H1 (cell line): ENCODE data around the gene ADD1. TPM values are rescaled to one million over a fixed set of nuclear protein-coding genes. Genes with fewer than 3 reads are reported as not detected.

Experiments used
- BACH1 ChIP-seq: IDR thresholded peaks from 2 replicates; pipeline ENCODE4 v1.6.1; 2012; ENCODE audit warnings: low read length, improper control_type of control experiment
- CHD2 ChIP-seq: IDR thresholded peaks from 2 replicates; pipeline ENCODE4 v1.6.1; 2012; ENCODE audit warnings: low read length, improper control_type of control experiment
- FOSL1 ChIP-seq: IDR thresholded peaks from 2 replicates; pipeline ENCODE4 v1.6.1; 2011; ENCODE audit warnings: mild to moderate bottlenecking, low read depth, low read length, moderate library complexity; ENCODE audit not compliant: insufficient read depth
- NRF1 ChIP-seq: IDR thresholded peaks from 2 replicates; pipeline ENCODE4 v1.6.1; 2011; ENCODE audit warnings: mild to moderate bottlenecking, low read depth, low read length, improper control_type of control experiment
- TAF1 ChIP-seq: IDR thresholded peaks from 2 replicates; pipeline ENCODE4 v1.6.1; 2011; ENCODE audit warnings: mild to moderate bottlenecking, low read depth, low read length
- TAF7 ChIP-seq: optimal IDR thresholded peaks from 2 replicates; pipeline ENCODE3; 2011; ENCODE audit warnings: low read depth, mild to moderate bottlenecking, inconsistent platforms, low read length, moderate library complexity, borderline replicate concordance
- YY1 ChIP-seq: IDR thresholded peaks from 2 replicates; pipeline ENCODE4 v1.6.1; 2011; ENCODE audit warnings: low read depth, mild to moderate bottlenecking, low read length
- polyA plus RNA-seq, 7 experiments: library from polyadenylated mRNA; depleted of rRNA in 3 of 7; stranded (reverse) in 5 of 7; unstranded in 2 of 7; fragments of >200 nt in 5 of 7; fragments of 200-250 nt in 2 of 7; gene quantifications; 1 replicate in 5 of 7; 2 replicates in 1 of 7; 4 replicates in 1 of 7; pipeline versions ENCODE4 v1.2.1 to v1.2.3, GENCODE V29; 2011 to 2013; ENCODE audit warnings: missing spikeins in 2 of 7, mixed read lengths in 2 of 7
- total RNA-seq: library from RNA; stranded (reverse); fragmentation: NEBNext Ultra II Directional; extraction: Animal tissue kit (Norgen Biotek cat#: 25700); gene quantifications from 2 replicates; pipeline ENCODE4 v1.2.1, GENCODE V29; 2021
- TF ChIP-seq, protein P1 (sequence below): fragments of 300-600 bp; sonication (generic); IDR thresholded peaks from 2 replicates; pipeline ENCODE4 v1.7.1; 2012; ENCODE audit warnings: low read length, moderate library complexity, mild to moderate bottlenecking, inconsistent platforms; ENCODE audit not compliant: insufficient replicate concordance
- TF ChIP-seq, protein P2 (sequence below): IDR thresholded peaks from 2 replicates; pipeline ENCODE4 v1.6.1; 2011; ENCODE audit warnings: low read length, improper control_type of control experiment

Gene ADD1
- total and polyA plus RNA-seq, 2 of the 8 experiments (the other 6 are each of a cell fraction or from before 2014, with no cell fraction given), result 113 to 143 TPM

DNA sequence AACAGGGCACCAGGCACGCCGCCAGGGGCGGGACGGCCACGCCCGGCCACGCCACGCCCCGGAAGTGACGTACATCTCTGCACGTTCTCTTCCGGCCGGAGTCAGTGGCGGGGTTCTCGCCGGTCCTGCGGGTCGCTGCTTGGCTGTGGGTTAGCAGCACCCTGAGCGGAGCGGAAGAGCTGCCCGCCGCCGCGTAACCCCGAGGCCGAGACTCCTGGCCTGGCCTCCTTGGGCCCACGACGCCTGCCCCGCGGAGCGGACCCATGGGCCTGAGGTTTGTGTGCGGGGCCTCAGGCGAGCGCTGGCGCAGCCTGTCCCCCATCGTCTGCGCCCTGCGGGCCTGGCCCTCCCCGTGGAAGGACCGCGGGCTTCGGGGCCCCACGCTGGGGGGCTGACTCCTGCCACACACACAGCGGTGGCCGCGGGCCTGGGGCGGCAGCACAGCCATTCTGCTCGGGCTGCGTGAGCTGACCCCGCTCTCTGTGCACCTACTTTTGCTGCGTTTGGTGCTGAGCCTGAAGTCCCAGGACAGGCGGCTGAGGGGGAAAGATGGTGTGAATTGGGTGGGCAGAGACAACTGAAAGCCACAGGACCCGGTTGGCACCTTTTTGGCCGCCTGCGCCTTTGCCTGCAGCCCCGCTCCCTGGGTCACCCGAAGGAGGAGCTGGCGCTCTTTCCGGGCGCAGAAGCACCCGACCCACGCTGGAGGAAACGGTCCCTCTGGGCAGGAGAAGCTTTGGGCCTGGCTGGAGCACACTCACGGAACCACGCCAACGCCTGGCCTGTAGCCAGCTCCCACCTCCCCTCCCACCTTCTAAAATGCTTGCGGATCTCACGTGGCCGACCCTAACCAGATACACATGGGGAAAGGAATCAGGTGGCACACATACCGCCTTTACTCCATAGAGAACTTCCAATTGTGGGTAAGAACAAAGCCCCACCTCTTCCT lies 91.4 kb downstream of the ADD1 start (continued):
- TF ChIP-seq, protein P1, sequence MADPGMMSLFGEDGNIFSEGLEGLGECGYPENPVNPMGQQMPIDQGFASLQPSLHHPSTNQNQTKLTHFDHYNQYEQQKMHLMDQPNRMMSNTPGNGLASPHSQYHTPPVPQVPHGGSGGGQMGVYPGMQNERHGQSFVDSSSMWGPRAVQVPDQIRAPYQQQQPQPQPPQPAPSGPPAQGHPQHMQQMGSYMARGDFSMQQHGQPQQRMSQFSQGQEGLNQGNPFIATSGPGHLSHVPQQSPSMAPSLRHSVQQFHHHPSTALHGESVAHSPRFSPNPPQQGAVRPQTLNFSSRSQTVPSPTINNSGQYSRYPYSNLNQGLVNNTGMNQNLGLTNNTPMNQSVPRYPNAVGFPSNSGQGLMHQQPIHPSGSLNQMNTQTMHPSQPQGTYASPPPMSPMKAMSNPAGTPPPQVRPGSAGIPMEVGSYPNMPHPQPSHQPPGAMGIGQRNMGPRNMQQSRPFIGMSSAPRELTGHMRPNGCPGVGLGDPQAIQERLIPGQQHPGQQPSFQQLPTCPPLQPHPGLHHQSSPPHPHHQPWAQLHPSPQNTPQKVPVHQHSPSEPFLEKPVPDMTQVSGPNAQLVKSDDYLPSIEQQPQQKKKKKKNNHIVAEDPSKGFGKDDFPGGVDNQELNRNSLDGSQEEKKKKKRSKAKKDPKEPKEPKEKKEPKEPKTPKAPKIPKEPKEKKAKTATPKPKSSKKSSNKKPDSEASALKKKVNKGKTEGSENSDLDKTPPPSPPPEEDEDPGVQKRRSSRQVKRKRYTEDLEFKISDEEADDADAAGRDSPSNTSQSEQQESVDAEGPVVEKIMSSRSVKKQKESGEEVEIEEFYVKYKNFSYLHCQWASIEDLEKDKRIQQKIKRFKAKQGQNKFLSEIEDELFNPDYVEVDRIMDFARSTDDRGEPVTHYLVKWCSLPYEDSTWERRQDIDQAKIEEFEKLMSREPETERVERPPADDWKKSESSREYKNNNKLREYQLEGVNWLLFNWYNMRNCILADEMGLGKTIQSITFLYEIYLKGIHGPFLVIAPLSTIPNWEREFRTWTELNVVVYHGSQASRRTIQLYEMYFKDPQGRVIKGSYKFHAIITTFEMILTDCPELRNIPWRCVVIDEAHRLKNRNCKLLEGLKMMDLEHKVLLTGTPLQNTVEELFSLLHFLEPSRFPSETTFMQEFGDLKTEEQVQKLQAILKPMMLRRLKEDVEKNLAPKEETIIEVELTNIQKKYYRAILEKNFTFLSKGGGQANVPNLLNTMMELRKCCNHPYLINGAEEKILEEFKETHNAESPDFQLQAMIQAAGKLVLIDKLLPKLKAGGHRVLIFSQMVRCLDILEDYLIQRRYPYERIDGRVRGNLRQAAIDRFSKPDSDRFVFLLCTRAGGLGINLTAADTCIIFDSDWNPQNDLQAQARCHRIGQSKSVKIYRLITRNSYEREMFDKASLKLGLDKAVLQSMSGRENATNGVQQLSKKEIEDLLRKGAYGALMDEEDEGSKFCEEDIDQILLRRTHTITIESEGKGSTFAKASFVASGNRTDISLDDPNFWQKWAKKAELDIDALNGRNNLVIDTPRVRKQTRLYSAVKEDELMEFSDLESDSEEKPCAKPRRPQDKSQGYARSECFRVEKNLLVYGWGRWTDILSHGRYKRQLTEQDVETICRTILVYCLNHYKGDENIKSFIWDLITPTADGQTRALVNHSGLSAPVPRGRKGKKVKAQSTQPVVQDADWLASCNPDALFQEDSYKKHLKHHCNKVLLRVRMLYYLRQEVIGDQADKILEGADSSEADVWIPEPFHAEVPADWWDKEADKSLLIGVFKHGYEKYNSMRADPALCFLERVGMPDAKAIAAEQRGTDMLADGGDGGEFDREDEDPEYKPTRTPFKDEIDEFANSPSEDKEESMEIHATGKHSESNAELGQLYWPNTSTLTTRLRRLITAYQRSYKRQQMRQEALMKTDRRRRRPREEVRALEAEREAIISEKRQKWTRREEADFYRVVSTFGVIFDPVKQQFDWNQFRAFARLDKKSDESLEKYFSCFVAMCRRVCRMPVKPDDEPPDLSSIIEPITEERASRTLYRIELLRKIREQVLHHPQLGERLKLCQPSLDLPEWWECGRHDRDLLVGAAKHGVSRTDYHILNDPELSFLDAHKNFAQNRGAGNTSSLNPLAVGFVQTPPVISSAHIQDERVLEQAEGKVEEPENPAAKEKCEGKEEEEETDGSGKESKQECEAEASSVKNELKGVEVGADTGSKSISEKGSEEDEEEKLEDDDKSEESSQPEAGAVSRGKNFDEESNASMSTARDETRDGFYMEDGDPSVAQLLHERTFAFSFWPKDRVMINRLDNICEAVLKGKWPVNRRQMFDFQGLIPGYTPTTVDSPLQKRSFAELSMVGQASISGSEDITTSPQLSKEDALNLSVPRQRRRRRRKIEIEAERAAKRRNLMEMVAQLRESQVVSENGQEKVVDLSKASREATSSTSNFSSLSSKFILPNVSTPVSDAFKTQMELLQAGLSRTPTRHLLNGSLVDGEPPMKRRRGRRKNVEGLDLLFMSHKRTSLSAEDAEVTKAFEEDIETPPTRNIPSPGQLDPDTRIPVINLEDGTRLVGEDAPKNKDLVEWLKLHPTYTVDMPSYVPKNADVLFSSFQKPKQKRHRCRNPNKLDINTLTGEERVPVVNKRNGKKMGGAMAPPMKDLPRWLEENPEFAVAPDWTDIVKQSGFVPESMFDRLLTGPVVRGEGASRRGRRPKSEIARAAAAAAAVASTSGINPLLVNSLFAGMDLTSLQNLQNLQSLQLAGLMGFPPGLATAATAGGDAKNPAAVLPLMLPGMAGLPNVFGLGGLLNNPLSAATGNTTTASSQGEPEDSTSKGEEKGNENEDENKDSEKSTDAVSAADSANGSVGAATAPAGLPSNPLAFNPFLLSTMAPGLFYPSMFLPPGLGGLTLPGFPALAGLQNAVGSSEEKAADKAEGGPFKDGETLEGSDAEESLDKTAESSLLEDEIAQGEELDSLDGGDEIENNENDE, result no peak
- no peak for TF ChIP-seq CHD2
- no peak for TF ChIP-seq NRF1
- peak; percentile 73 for TF ChIP-seq TAF1
- no peak for TF ChIP-seq YY1
- TF ChIP-seq TAF7, result peak; percentile 61
- peak; percentile 68; the same call in 1 of the 2 replicates for TF ChIP-seq BACH1
- no peak for TF ChIP-seq FOSL1
- TF ChIP-seq, protein P2, sequence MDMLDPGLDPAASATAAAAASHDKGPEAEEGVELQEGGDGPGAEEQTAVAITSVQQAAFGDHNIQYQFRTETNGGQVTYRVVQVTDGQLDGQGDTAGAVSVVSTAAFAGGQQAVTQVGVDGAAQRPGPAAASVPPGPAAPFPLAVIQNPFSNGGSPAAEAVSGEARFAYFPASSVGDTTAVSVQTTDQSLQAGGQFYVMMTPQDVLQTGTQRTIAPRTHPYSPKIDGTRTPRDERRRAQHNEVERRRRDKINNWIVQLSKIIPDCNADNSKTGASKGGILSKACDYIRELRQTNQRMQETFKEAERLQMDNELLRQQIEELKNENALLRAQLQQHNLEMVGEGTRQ, result no peak; the same call in 1 of the 2 replicates
